Tibial artery (tissue), 4 donors: ENCODE measurements around the gene TGIF2.
A peak's percentile ranks its signal among the peaks of the same experiment; 100 is the strongest.

Source experiments
- DNase-seq, 2 donors: peaks; one replicate each; pipeline ENCODE4 v3.0.0-alpha.2; 2019
- H3K27ac ChIP-seq, 2 donors: fragments of 200-600 bp; sonication (generic) in 1 of 2; 1 replicate in 1 of 2; 2 replicates in 1 of 2; pipeline ENCODE4 v1.5.1; 2018 to 2019; ENCODE audit warnings: mild to moderate bottlenecking in 1 of 2
- H3K27me3 ChIP-seq, 2 donors: fragments of 200-600 bp; sonication (generic) in 1 of 2; one replicate each; pipeline versions ENCODE4 v1.5.1 to v1.6.0; 2016 to 2019
- H3K36me3 ChIP-seq, 3 donors: fragments of 200-600 bp; sonication (generic) in 2 of 3; one replicate each; pipeline ENCODE4 v1.5.1; 2016 to 2019; ENCODE audit warnings: mild to moderate bottlenecking in 2 of 3
- H3K4me1 ChIP-seq, 4 donors: fragments of 200-600 bp; sonication (generic) in 2 of 4; 1 replicate in 3 of 4; 2 replicates in 1 of 4; pipeline ENCODE4 v1.5.1; 2016 to 2019
- H3K4me3 ChIP-seq, 2 donors: fragments of 200-600 bp; sonication (generic) in 1 of 2; 1 replicate in 1 of 2; 2 replicates in 1 of 2; pipeline ENCODE4 v1.5.1; 2018 to 2019; ENCODE audit warnings: mild to moderate bottlenecking in 2 of 2
- H3K9me3 ChIP-seq, 3 donors: fragments of 200-600 bp; sonication (generic) in 1 of 3; one replicate each; pipeline ENCODE4 v1.5.1; 2016 to 2019
- intact Hi-C: fragments of 100-400 bp; cut with DNase I; formaldehyde crosslinking; loops from one replicate; pipeline ENCODE4 v1.15.0; 2023; ENCODE audit warnings: low total_unique reads
- TF ChIP-seq, protein P1 (sequence below), 2 experiments: fragments of 200-600 bp in 1 of 2; fragments of 450-650 bp in 1 of 2; IDR thresholded peaks; one replicate each; pipeline ENCODE4 v1.5.1; 2017 to 2019; ENCODE audit warnings: antibody characterized with exemption in 2 of 2, mild to moderate bottlenecking in 1 of 2, moderate library complexity in 1 of 2

Gene TGIF2

DNA sequence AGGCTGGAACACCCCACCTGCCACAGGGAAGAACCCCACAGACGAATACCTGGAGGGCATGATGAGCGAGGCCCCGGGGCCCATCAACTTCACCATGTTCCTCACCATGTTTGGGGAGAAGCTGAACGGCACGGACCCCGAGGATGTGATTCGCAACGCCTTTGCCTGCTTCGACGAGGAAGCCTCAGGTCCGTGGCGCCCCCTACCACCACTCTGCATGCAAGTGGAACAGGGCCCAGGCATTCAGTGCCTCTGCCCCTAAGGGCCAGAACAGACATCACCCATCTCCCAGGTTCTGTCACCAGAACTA, 25.4 kb upstream of the TGIF2 start:
- intact Hi-C loops: no loop called here
- Histone ChIP-seq H3K36me3 (peaks cover 48 to 54% (median 48%) of the 10 kb centered on the region in 3 donors), H3K4me3 (peak overlapping the region in 1 of 2 donors; percentile 85), H3K9me3 (no peaks in the 10 kb centered on the region), H3K27ac (peak overlapping the region; percentile 97 to 99), H3K27me3 (no peaks in the 10 kb centered on the region), H3K4me1 (peaks cover 0 to 80% (median 57%) of the 10 kb centered on the region in 4 donors)
- TF ChIP-seq, protein P1, sequence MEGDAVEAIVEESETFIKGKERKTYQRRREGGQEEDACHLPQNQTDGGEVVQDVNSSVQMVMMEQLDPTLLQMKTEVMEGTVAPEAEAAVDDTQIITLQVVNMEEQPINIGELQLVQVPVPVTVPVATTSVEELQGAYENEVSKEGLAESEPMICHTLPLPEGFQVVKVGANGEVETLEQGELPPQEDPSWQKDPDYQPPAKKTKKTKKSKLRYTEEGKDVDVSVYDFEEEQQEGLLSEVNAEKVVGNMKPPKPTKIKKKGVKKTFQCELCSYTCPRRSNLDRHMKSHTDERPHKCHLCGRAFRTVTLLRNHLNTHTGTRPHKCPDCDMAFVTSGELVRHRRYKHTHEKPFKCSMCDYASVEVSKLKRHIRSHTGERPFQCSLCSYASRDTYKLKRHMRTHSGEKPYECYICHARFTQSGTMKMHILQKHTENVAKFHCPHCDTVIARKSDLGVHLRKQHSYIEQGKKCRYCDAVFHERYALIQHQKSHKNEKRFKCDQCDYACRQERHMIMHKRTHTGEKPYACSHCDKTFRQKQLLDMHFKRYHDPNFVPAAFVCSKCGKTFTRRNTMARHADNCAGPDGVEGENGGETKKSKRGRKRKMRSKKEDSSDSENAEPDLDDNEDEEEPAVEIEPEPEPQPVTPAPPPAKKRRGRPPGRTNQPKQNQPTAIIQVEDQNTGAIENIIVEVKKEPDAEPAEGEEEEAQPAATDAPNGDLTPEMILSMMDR (IDR thresholded peaks at IDR 0.05): peak; percentile 9 to 17
- peak in 1 of 2 donors; percentile 70 for DNase-seq

DNA sequence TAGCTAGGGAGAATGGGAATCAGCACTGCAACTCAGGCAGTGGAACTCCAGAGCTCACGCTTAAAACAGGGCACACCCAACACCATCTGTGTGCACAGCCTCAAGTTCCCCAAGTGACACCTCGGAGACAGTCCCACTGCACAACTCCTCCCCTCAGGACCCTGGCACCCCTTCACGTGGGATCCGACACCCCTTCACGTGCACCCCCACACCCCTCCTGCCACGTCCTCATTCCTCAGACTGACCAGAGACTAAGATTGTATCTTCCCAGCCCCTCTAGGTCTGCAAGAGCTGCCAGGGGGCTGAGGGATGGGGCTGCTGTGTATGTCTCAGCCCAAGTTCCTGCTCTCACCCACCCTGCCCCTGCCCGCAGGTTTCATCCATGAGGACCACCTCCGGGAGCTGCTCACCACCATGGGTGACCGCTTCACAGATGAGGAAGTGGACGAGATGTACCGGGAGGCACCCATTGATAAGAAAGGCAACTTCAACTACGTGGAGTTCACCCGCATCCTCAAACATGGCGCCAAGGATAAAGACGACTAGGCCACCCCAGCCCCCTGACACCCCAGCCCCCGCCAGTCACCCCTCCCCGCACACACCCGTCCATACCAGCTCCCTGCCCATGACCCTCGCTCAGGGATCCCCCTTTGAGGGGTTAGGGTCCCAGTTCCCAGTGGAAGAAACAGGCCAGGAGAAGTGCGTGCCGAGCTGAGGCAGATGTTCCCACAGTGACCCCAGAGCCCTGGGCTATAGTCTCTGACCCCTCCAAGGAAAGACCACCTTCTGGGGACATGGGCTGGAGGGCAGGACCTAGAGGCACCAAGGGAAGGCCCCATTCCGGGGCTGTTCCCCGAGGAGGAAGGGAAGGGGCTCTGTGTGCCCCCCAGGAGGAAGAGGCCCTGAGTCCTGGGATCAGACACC, 24.4 kb upstream of the TGIF2 start:
- Histone ChIP-seq H3K9me3 (no peaks in the 10 kb centered on the region), H3K36me3 (peaks cover 48 to 54% (median 48%) of the 10 kb centered on the region in 3 donors), H3K27me3 (no peaks in the 10 kb centered on the region), H3K27ac (peak overlapping the region; percentile 34 to 99), H3K4me3 (no peak overlapping the region), H3K4me1 (peaks cover 0 to 73% (median 52%) of the 10 kb centered on the region in 4 donors)
- TF ChIP-seq, protein P1 (IDR thresholded peaks at IDR 0.05): no peak
- peak in 1 of 2 donors; percentile 72 for DNase-seq
- intact Hi-C loops: no loop called here

DNA sequence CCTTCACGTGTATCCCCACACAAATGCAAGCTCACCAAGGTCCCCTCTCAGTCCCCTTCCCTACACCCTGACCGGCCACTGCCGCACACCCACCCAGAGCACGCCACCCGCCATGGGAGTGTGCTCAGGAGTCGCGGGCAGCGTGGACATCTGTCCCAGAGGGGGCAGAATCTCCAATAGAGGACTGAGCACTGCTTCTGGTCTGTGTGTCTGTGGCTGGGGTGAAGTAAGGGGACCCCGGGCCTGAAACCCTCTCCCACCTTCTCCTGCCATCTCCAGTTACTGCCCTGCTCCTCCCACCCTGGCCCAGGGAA, 23.8 kb upstream of the TGIF2 start:
- DNase-seq: no peak
- TF ChIP-seq, protein P1 (IDR thresholded peaks at IDR 0.05): no peak
- H3K27me3 ChIP-seq: no peaks in the 10 kb centered on the region
- H3K27ac ChIP-seq: peak overlapping the region; percentile 34 to 99
- H3K4me3 ChIP-seq: no peak overlapping the region
- no peaks in the 10 kb centered on the region for H3K9me3 ChIP-seq
- H3K4me1 ChIP-seq: peaks cover 0 to 66% (median 48%) of the 10 kb centered on the region in 4 donors
- intact Hi-C loops: no loop called here
- H3K36me3 ChIP-seq: peaks cover 45 to 52% (median 47%) of the 10 kb centered on the region in 3 donors

DNA sequence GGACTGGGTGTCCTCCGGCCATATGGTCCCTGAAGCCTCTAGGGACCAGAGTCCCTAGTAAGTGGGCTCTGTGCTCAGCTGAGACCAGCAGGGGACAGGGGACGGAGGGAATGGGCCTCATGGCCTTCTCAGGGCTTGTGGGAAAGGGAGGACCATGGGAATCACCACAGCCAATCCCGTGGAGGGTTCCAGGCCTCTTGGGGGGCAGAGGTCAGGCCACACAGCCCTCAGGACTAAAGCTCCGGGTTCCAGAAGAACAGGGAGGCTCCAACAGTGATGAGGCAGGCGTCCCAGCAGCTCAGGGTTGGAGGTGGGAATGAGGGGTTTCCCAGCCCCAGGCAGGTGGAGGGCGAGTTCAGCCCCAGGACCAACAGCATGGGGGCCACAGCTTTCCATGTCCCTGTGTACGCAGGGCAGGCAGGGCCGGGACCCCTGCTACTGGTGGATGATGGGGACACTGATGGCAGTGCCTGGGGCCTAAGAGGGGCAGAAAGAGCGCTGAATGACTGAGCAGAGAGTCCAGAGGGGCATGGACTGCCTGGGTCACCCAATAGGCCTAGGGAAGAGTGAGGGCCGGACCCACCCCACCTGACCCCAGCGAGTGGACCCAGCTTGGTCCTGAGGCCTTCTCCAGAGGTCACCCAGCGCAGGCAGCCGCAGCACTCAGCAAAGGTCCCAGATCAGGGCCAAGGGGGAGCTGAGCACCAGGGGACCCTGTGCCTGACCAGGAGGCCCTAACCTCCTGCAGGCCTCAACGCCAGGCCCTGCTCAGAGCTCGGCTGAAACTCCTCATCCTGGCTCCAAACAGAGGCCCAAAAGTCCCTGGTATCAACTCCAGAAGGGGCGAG, 23.2 kb upstream of the TGIF2 start:
- intact Hi-C loops: loop anchor here (10.0 kb wide), 1 partner anchor 55 kb away; the partner anchor contains the start of gene RAB5IF
- TF ChIP-seq, protein P1 (IDR thresholded peaks at IDR 0.05): no peak

DNA sequence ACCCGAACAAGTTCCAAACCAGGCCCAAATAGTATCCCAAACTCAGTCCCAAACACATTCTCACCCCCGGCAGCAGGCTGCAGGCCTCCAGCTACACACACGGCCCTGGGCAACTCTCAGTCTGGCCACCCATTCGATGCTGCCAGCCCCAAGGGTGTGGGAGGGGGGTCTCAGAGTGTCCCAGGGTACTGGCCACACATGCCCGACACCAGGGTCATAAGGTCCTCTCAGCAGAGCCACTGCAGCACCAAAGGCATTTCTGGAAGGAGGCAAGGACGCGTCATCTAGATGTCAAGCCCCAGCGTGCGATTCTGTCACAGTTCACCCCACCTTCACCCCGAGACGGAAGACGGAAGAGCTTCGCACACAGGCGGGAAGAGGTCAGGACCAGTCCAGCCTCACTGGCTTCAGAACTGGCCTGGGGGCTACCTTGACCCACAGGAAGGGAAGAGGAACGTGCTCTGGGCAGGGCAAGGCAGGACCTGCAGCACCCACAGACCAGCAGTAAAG, 22.6 kb upstream of the TGIF2 start:
- Histone ChIP-seq H3K27ac (peak overlapping the region; percentile 34 to 99), H3K27me3 (no peaks in the 10 kb centered on the region), H3K9me3 (no peaks in the 10 kb centered on the region), H3K4me3 (no peak overlapping the region), H3K36me3 (peaks cover 32 to 40% (median 34%) of the 10 kb centered on the region in 3 donors), H3K4me1 (peaks cover 0 to 54% (median 36%) of the 10 kb centered on the region in 4 donors)
- intact Hi-C loops: loop anchor here (10.0 kb wide), 1 partner anchor 54 kb away; the partner anchor contains the start of gene RAB5IF
- TF ChIP-seq, protein P1 (IDR thresholded peaks at IDR 0.05): no peak
- DNase-seq: peak in 1 of 2 donors; percentile 83

More for the DNA sequence above, 23.2 kb upstream of the TGIF2 start:
- peak overlapping the region; percentile 34 to 99 for H3K27ac ChIP-seq
- no peaks in the 10 kb centered on the region for H3K27me3 ChIP-seq
- H3K4me1 ChIP-seq: peaks cover 0 to 61% (median 42%) of the 10 kb centered on the region in 4 donors
- H3K4me3 ChIP-seq: no peak overlapping the region
- peaks cover 39 to 46% (median 41%) of the 10 kb centered on the region in 3 donors for H3K36me3 ChIP-seq
- H3K9me3 ChIP-seq: no peaks in the 10 kb centered on the region
- DNase-seq: peak in 1 of 2 donors; percentile 74
